Measurements from ENCODE around the gene EPHB1. TPM values are rescaled to one million over a fixed set of nuclear protein-coding genes. Genes with fewer than 3 reads are reported as not detected.

The EPHB1 gene
- polyA plus RNA-seq, 1 experiment: 0.50 TPM

DNA sequence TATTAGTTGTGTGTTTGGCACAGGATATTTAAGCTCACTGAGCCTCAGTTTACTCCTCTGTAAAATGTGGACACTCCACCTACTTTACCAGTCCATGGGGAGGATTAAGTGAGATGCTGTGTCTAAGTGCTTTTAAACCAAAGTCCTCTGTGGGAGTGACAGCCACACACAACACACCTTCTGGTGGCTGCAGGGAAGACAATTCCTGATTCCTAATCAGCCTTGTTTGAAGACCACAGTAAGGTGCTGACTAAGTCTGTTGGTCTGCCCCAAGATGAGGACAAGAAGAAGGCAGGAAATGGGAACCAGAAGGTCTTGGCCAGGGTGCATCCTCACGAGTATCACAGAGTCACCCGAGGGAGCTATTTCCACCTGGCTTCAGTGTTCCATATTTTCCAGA, 52.3 kb downstream of the EPHB1 start:
- CTCF ChIA-PET: interaction anchor here (1.7 kb wide), 1 partner anchor 11 kb away, joined by 5 read pairs; no protein-coding TSS in a partner anchor
- Histone ChIP-seq H3K36me3 (ENCODE audit: control insufficient read depth, insufficient read depth, low read length) (no peaks in the 10 kb centered on the region), H3K4me3 (ENCODE audit: low read depth, low read length) (no peak overlapping the region), H3K27me3 (ENCODE audit: control insufficient read depth, insufficient read depth, low read length) (no peaks in the 10 kb centered on the region)
- POLR2A ChIA-PET: no interaction called here
- no peak for TF ChIP-seq CTCF (IDR thresholded peaks at IDR 0.05; ENCODE audit: insufficient read depth, low read depth, low read length)
- DNase-seq (ENCODE audit: low read depth): no peak

GRCh38 chr3:134849561-134849960, 54.5 kb downstream of the EPHB1 start:
- H3K36me3 ChIP-seq (ENCODE audit: control insufficient read depth, insufficient read depth, low read length): no peaks in the 10 kb centered on the region
- TF ChIP-seq CTCF (IDR thresholded peaks at IDR 0.05; ENCODE audit: insufficient read depth, low read depth, low read length): no peak
- DNase-seq (ENCODE audit: low read depth): no peak
- ChIA-PET POLR2A (no interaction called here), CTCF (interaction anchor here (2.1 kb wide), 1 partner anchor 10 kb away, joined by 6 read pairs; no protein-coding TSS in a partner anchor)
- H3K4me3 ChIP-seq (ENCODE audit: low read depth, low read length): no peak overlapping the region
- H3K27me3 ChIP-seq (ENCODE audit: control insufficient read depth, insufficient read depth, low read length): peaks cover 2% of the 10 kb centered on the region; the same call in 1 of the 2 replicates

DNA sequence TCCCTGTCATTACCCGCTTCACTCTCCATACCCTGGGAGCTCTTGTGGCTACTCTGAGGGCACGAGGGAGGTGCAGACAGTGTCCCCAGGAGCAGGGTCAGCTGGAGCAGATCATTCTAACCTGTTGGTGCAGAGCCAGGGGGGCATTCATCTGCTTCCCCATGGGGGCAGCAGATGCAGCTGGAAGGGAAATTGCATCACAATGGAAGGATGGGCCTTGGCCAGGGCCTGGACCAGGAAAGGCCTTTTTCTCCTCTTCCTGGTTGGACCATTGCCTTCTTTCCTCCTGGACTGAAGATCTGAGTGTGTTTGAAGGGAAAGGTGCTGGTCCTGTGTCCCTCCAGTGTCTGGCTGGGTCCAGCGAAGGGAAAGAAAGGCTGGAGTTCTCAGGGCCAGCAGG, 55.7 kb downstream of the EPHB1 start:
- ChIA-PET CTCF (interaction anchor here (2.1 kb wide), 1 partner anchor 9 kb away, joined by 6 read pairs; no protein-coding TSS in a partner anchor), POLR2A (no interaction called here)
- Histone ChIP-seq H3K4me3 (ENCODE audit: low read depth, low read length) (no peak overlapping the region), H3K36me3 (ENCODE audit: control insufficient read depth, insufficient read depth, low read length) (no peaks in the 10 kb centered on the region), H3K27me3 (ENCODE audit: control insufficient read depth, insufficient read depth, low read length) (peaks cover 2% of the 10 kb centered on the region; the same call in 1 of the 2 replicates)
- TF ChIP-seq CTCF (IDR thresholded peaks at IDR 0.05; ENCODE audit: insufficient read depth, low read depth, low read length): no peak
- no peak for DNase-seq (ENCODE audit: low read depth)

- H3K27me3 ChIP-seq (ENCODE audit: control insufficient read depth, insufficient read depth, low read length): peaks cover 2% of the 10 kb centered on the region; the same call in 1 of the 2 replicates
- H3K36me3 ChIP-seq (ENCODE audit: control insufficient read depth, insufficient read depth, low read length): no peaks in the 10 kb centered on the region
- DNase-seq (ENCODE audit: low read depth): no peak
- no peak overlapping the region for H3K4me3 ChIP-seq (ENCODE audit: low read depth, low read length)
- ChIA-PET POLR2A (no interaction called here), CTCF (no interaction called here)
- TF ChIP-seq CTCF (IDR thresholded peaks at IDR 0.05; ENCODE audit: insufficient read depth, low read depth, low read length): no peak
These were observed 57.1 kb downstream of the EPHB1 start for GRCh38 chr3:134852132-134852531.

DNA sequence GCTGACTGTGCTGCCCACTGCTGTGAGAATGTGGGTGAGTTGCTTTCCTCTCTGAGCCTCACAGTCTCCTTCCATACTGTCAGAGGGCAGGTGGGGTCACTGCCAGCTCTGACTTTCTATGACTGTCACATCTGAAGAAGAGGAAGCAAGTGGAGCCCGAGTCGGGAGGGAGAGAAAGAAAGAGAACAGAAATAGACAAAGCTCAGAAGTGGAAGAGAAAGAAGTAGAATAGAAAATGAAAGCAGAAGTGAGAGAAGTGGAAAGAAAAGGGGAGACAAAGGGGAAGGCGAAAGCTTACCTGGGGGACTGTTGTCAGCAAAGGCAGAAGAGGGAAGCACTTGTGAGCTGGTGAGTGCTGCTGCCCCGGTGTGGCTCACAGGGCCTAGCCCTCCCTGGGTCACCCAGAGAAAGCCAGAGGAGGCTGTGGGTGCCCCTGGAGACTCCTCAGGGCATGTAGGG, 57.9 kb downstream of the EPHB1 start:
- H3K36me3 ChIP-seq (ENCODE audit: control insufficient read depth, insufficient read depth, low read length): no peaks in the 10 kb centered on the region
- DNase-seq (ENCODE audit: low read depth): no peak
- TF ChIP-seq CTCF (IDR thresholded peaks at IDR 0.05; ENCODE audit: insufficient read depth, low read depth, low read length): no peak
- ChIA-PET POLR2A (no interaction called here), CTCF (no interaction called here)
- peaks cover 2% of the 10 kb centered on the region; the same call in 1 of the 2 replicates for H3K27me3 ChIP-seq (ENCODE audit: control insufficient read depth, insufficient read depth, low read length)
- no peak overlapping the region for H3K4me3 ChIP-seq (ENCODE audit: low read depth, low read length)

Measured in BJ (cell line).